Stimulated activated naive CD8-positive, alpha-beta T cell treated with anti-CD3 and anti-CD28 coated beads, Interleukin-15, amount 100 ng/mL, for 72 hours (primary cell): Measurements from ENCODE around the gene NR2F6.

Source experiments
- ATAC-seq: fragments of 150-1000 bp; cut with Tn5 transposase; 2 replicates; pipeline ENCODE4 v1.10.0; 2021; ENCODE audit warnings: mild to moderate bottlenecking, moderate library complexity
- DNase-seq, 2 donors: peaks; one replicate each; pipeline ENCODE4 v3.0.0; 2021 to 2022
- H3K27ac Mint-ChIP-seq, 2 donors: one replicate each; pipeline ENCODE4 v1.8.0; 2022; ENCODE audit warnings: mild to moderate bottlenecking in 2 of 2, mixed read lengths in 2 of 2, moderate library complexity in 2 of 2
- H3K27me3 Mint-ChIP-seq: one replicate; pipeline ENCODE4 v1.8.0; 2022; ENCODE audit warnings: mixed read lengths
- H3K4me1 Mint-ChIP-seq: one replicate; pipeline ENCODE4 v1.8.0; 2022; ENCODE audit warnings: mild to moderate bottlenecking, mixed read lengths
- H3K4me3 Mint-ChIP-seq, 2 donors: one replicate each; pipeline ENCODE4 v1.8.0; 2022; ENCODE audit warnings: mild to moderate bottlenecking in 2 of 2, mixed read lengths in 2 of 2, moderate library complexity in 1 of 2
- H3K9me3 Mint-ChIP-seq, 2 donors: one replicate each; pipeline ENCODE4 v1.8.0; 2022; ENCODE audit warnings: mixed read lengths in 2 of 2

Gene NR2F6

DNA sequence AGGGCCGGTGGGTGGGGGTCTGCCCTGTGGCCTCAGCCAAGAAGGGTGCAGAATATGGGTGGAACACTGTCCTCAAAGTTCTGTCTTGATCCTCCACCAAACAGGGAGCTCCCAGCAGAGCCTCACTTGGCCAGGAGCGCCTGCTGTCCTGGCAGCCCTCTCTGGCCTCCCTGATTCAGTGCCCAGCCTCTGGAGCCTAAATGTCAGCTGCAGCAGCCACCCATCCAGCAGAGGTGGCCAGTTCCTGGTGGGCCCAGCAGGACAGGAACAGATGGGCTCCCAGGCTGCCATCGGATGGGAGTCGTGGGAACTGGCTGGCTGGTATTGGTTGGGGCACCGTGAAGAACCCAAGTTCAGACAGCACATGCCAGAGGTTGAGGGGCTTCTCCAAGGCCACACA lies 32.4 kb downstream of the NR2F6 start:
- DNase-seq, result no peak
- no peak overlapping the region for H3K27ac Mint-ChIP-seq
- ATAC-seq, result no peak

DNA sequence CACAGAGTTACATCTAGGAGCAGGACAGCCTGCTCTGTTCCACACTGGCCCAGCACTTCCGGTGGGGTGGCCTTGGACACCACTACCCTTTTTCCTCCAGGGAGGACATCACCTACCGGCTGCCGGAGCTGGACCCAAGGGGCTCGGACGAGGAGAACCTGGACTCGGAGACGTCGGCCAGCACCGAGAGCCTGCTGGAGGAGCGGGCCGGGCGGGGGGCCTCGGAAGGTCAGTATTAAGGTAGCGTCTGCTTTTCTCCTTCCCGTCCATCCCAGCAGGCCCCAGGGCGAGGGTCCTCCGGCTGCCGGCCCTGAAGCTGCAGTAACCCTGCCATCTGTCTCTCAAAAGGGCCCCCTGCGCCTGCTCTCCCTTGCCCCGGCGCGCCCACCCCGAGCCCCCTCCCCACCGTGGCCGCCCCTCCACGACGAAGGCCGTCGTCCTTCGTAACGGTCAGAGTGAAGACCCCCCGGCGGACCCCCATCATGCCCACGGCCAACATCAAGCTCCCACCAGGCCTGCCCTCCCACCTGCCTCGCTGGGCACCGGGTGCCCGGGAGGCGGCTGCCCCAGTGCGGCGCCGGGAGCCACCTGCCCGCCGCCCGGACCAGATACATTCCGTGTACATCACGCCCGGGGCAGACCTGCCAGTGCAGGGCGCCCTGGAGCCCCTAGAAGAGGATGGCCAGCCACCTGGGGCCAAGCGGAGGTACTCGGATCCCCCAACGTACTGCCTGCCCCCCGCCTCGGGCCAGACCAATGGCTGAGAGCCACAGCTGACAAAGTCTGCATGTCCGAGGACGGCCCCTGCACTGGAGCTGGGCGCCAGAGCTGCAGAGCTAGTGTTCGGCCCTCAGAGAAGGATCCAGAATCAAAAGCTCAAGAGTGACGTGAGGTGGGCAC lies 33.9 kb downstream of the NR2F6 start:
- H3K4me3 Mint-ChIP-seq, result no peak overlapping the region
- H3K4me1 Mint-ChIP-seq, result peaks cover 45% of the 10 kb centered on the region
- no peak for ATAC-seq

More for the DNA sequence above, 32.4 kb downstream of the NR2F6 start:
- Mint-ChIP-seq H3K4me1 (peaks cover 46% of the 10 kb centered on the region), H3K4me3 (no peak overlapping the region), H3K27me3 (no peaks in the 10 kb centered on the region), H3K9me3 (no peaks in the 10 kb centered on the region)

DNA sequence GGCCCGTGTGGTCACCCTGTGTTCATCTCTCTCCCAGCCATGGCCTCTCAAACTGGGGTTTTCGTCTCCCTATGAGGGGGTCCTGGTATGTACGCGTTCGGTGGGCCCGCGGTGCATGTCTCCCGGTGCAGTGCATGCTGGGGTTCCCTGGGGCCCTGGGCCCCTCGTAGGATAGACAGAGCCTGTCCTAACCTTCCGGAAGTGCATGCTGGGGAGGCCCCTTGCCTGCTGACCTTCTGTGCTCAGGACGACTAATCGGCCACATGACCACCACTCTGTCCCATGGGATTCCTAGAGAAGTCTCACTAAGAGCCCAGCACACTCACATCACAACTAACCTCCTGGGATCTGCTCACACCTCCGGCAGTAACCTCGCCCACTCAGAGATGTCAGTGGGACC lies 35.4 kb downstream of the NR2F6 start:
- Mint-ChIP-seq H3K4me3 (no peak overlapping the region), H3K27me3 (no peaks in the 10 kb centered on the region), H3K27ac (peak overlapping the region in 1 of 2 donors; percentile 86)

More for the DNA sequence above, 33.9 kb downstream of the NR2F6 start:
- no peak for DNase-seq
- Mint-ChIP-seq H3K27me3 (no peaks in the 10 kb centered on the region), H3K27ac (peak overlapping the region in 1 of 2 donors; percentile 40), H3K9me3 (no peaks in the 10 kb centered on the region)

DNA sequence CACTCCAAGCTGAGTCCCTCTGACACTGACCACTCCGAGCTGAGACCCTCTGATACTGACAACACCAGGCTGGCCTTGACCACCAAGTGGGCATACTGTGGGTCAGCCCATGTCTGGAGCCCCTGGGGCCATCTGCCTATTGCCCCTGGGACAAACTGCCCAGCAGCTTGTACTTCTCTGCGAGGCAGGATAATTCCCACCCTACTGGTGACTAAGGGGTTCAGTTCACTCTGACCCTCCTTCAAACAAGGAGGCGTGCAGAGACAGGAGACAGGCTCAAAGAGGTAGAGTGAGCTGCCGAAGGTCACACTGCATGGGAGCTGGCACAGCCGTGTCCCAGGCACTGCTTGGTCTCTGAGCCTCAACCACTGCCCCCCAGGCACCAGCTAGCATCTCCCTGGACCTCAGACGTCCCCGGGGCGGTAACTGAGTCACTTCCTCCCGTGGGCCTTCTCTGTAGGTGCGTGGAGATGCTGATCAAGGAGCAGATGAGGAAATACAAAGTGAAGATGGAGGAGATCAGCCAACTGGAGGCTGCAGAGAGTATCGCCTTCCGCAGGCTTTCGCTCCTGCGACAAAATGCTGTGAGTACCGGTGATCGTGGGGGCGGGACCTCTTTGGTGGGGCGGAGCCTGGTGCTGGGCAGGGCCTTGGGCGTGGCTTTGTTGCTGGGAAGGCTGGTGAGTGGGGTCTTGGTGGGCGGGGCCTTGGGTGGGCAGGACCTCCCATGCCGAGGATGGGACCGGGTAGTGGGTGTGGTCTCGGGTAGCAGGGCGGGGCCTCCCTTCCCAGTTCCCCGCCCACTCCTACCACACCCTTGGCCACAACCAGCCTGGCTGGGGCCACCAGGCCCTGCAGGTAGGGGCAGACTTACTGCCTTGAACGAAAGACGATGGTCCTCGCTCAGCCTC lies 36.3 kb downstream of the NR2F6 start:
- peak in 1 of 2 donors; percentile 40 for DNase-seq
- Mint-ChIP-seq H3K27ac (peak overlapping the region in 1 of 2 donors; percentile 69), H3K27me3 (no peaks in the 10 kb centered on the region), H3K4me1 (peaks cover 21% of the 10 kb centered on the region), H3K9me3 (no peaks in the 10 kb centered on the region), H3K4me3 (no peak overlapping the region)
- peak; percentile 41 for ATAC-seq

More for the DNA sequence above, 35.4 kb downstream of the NR2F6 start:
- ATAC-seq, result no peak
- Mint-ChIP-seq H3K9me3 (no peaks in the 10 kb centered on the region), H3K4me1 (peaks cover 30% of the 10 kb centered on the region)
- DNase-seq, result no peak

DNA sequence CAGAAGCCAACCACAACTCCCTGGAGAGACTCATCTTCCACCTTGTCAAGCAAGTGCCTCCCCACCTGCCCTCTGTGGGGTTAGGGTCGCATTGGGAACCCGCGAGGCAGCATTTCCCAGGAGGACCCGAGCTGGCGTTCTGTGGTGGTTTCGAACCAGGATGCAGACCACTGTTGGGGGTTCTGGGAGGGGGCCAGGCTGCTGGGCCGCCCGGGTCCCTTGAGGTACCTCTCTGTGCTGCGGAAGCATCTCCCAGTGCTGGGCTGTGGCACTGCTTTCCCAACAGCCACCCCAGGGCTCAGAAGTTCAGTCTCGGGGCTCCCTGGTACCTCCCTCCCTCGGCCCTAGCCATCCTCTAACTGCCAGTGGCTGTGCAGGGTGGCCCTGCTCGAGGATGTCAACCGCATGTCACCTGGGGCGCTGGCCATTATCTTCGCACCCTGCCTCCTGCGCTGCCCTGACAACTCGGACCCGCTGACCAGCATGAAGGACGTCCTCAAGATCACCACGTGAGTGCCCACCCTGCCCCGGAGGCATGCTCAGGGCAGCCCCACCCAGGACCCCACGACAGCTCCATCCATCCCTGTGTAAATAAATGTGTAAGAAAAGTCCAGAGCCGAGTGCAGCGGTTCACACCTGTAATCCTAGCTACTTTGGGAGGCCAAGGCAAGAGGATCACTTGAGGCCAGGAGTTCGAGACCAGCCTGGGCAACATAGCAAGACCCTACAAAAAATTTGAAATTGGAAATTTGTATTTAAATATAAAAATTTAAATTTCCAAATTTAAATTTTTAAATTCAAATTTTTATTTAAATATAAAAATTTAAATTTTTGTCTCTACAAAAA lies 38.8 kb downstream of the NR2F6 start:
- H3K27me3 Mint-ChIP-seq, result no peaks in the 10 kb centered on the region
- peak overlapping the region in 1 of 2 donors; percentile 48 for H3K27ac Mint-ChIP-seq
- no peaks in the 10 kb centered on the region for H3K9me3 Mint-ChIP-seq
- H3K4me3 Mint-ChIP-seq, result no peak overlapping the region
- H3K4me1 Mint-ChIP-seq, result peaks cover 18% of the 10 kb centered on the region
- no peak for ATAC-seq
- DNase-seq, result no peak

DNA sequence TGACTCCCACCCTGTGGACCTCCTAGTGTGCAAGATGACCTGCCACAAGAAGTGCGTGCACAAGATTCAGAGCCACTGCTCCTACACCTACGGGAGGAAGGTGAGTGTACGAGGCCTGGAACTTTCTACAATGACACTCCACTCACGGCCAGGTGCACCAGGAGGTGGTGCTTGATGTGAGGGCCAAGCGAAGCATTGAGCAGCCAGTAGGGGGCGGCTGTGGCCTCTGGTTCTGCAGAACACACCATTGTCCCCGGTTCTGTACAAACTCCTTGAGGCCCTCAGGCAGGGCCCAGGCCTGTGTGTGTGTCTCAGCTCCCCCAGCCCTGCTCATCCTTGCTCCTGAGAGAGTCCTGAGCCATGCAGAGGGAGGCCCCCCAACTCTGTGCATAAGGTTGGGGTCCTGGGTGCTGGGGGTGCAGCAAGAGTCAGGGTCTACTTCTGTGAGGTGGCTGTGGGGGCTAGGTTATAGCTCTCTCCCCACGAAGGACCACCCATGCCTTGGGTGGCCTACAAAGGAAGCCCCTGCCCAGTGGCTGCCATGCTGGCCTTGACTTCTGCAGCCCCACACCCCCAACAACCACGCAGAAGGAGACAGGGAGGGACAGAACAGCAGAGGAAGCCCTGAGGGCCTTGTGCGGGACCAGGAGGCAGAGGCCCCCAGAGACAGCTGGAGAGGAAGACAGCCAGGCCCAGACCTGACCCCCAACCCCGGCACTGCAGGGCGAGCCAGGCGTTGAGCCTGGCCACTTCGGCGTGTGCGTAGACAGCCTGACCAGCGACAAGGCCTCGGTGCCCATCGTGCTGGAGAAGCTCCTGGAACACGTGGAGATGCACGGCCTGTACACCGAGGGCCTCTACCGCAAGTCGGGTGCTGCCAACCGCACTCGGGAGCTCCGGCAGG lies 40.2 kb downstream of the NR2F6 start:
- peaks cover 18% of the 10 kb centered on the region for H3K4me1 Mint-ChIP-seq
- DNase-seq (peak; percentile 35 to 50), ATAC-seq (peak; percentile 77)
- H3K9me3 Mint-ChIP-seq, result no peaks in the 10 kb centered on the region
- H3K27me3 Mint-ChIP-seq, result no peaks in the 10 kb centered on the region
- H3K4me3 Mint-ChIP-seq, result no peak overlapping the region
- H3K27ac Mint-ChIP-seq, result no peak overlapping the region

DNA sequence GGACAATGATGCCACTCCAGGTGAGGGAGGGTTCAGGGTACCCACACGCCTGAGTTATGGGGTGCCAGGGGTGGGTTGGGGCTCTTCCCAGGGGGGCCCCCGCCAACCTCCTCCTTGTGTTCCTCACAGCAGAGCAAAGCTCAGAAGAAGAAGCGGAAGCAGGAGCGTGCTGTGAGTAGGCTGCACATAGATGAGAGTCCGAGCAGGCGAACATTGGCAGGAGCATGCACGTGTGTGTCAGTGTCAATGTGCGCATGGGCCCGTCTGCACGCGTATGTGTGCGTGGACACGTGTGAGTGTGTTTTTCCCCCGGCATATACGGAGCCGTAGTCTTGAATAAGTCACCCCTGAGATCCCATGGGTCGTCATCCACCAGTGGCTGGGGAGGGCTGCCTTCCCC lies 43.0 kb downstream of the NR2F6 start:
- no peak overlapping the region for H3K27ac Mint-ChIP-seq
- no peaks in the 10 kb centered on the region for H3K9me3 Mint-ChIP-seq
- no peaks in the 10 kb centered on the region for H3K4me1 Mint-ChIP-seq
- no peaks in the 10 kb centered on the region for H3K27me3 Mint-ChIP-seq
- ATAC-seq (no peak), DNase-seq (no peak)
- no peak overlapping the region for H3K4me3 Mint-ChIP-seq

DNA sequence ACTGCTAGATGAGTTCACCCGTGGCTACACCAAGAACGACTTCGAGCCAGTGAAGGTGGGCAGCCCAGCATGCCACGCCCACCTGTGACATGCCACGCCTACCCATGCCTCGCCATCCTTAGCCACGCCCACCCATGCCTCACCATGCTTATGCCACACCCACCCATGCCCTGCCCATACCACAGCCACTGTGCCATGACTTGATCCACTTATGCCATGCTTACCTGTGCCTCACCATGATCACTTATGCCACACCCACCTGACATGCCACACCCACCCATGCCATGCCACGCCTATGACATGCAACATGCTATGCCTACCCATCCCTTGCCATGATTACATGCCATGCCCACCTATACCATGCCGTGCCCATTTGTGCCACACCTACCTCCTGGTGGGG lies 43.5 kb downstream of the NR2F6 start:
- H3K4me3 Mint-ChIP-seq, result no peak overlapping the region
- H3K9me3 Mint-ChIP-seq, result no peaks in the 10 kb centered on the region
- no peak for ATAC-seq
- no peak for DNase-seq
- no peaks in the 10 kb centered on the region for H3K27me3 Mint-ChIP-seq
- H3K27ac Mint-ChIP-seq, result no peak overlapping the region
- H3K4me1 Mint-ChIP-seq, result no peaks in the 10 kb centered on the region

DNA sequence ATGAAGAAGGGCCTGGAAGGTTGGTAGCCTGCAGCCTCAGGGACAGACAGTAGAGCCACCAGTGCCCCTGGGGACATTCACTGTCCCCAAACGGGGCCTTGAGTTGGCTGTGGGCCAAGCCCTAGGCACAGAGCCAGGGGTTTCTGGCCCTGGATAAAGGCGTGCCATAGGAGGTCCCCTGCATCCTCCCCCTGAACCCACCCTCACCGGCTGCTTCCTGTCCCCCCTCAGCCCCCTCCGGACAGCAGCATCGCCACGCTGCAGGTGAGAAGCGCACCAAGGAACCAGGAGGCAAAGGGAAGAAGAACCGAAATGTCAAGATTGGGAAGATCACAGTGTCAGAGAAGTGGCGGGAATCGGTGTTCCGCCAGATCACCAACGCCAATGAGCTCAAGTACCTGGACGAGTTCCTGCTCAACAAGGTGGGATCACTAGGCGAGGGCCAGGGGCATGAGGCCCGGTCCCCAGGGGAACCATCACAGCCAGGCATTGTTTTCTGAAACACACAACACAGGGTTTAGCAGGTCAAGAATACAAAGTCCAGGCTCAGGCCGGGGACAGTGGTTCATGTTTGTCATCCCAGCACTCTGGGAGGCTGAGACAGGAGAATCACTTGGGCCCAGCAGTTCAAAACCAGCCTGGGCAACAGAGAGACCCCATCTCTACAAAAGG lies 45.2 kb downstream of the NR2F6 start:
- Mint-ChIP-seq H3K27ac (no peak overlapping the region), H3K4me3 (no peak overlapping the region)

DNA sequence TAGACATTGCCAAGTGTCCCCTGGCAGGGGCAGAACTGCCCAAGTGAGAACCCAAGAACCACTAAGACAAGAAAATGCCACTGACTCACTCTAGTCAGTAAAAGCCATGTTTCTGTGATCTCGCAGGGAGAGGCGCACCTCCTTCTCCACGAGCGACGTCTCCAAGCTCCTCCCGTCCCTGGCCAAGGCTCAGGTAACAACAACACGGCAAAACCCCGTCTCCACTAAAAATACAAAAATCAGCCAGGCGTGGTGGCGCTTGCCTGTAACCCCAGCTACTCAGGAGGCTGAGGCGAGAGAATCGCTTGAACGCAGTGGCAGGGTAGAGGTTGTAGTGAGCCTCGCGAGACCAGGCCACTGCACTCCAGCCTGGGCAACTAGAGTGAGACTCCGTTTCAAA lies 48.1 kb downstream of the NR2F6 start:
- H3K27ac Mint-ChIP-seq, result peak overlapping the region in 1 of 2 donors; percentile 64
- DNase-seq (no peak), ATAC-seq (no peak)
- no peak overlapping the region for H3K4me3 Mint-ChIP-seq
- H3K27me3 Mint-ChIP-seq, result no peaks in the 10 kb centered on the region
- H3K4me1 Mint-ChIP-seq, result no peaks in the 10 kb centered on the region
- H3K9me3 Mint-ChIP-seq, result no peaks in the 10 kb centered on the region

More for the DNA sequence above, 45.2 kb downstream of the NR2F6 start:
- Mint-ChIP-seq H3K9me3 (no peaks in the 10 kb centered on the region), H3K4me1 (no peaks in the 10 kb centered on the region), H3K27me3 (no peaks in the 10 kb centered on the region)
- no peak for ATAC-seq
- no peak for DNase-seq

DNA sequence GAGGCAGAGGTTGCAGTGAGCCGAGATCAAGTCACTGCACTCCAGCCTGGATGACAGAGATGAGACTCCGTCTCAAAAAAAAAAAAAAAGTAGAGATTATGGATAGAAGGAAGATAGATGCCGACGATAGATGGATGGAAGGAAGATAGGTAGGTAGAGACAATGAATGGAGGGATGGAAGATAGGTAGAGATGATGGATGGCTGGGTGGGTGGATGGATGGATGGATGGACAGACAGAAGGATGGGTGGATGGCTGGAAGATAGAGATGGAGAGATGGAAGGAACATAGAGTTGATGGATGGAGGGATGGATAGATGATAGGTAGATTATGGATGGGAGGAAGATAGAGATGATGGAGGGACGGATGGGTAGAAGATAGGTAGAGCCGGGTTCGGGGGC lies 49.1 kb downstream of the NR2F6 start:
- Mint-ChIP-seq H3K4me3 (no peak overlapping the region), H3K9me3 (no peaks in the 10 kb centered on the region), H3K4me1 (no peaks in the 10 kb centered on the region), H3K27me3 (no peaks in the 10 kb centered on the region), H3K27ac (no peak overlapping the region)
- DNase-seq, result no peak
- no peak for ATAC-seq

DNA sequence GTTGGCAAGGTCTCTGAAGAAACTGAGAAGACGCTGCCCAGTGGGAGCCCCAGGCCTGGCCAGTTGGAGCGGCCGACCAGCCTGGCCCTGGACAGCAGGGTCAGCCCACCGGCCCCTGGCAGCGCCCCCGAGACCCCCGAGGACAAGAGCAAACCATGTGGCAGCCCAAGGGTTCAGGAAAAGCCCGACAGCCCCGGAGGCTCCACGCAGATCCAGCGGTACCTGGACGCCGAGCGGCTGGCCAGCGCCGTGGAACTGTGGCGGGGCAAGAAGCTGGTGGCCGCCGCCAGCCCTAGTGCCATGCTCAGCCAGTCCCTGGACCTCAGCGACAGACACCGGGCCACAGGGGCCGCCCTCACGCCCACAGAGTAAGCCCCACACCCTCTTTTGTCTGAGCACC lies 50.6 kb downstream of the NR2F6 start:
- Mint-ChIP-seq H3K27ac (peak overlapping the region in 1 of 2 donors; percentile 69), H3K4me3 (no peak overlapping the region), H3K27me3 (no peaks in the 10 kb centered on the region), H3K9me3 (no peaks in the 10 kb centered on the region), H3K4me1 (no peaks in the 10 kb centered on the region)
- ATAC-seq (no peak), DNase-seq (no peak)

DNA sequence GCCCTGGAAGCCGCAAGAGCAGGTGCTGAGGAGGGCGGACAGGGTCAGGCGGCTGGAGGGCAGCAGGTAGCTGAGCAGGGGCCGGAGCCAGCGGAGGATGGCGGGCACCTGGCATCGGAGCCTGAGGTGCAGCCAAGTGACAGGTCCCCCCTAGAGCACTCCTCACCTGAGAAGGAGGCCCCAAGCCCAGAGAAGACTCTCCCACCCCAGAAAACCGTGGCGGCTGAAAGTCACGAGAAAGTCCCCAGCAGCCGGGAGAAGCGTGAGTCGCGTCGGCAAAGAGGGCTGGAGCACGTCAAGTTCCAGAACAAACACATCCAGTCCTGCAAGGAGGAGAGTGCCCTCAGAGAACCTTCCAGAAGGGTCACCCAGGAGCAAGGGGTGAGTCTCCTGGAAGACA lies 51.1 kb downstream of the NR2F6 start:
- ATAC-seq (no peak), DNase-seq (no peak)
- H3K4me1 Mint-ChIP-seq, result no peaks in the 10 kb centered on the region
- H3K4me3 Mint-ChIP-seq, result no peak overlapping the region
- no peaks in the 10 kb centered on the region for H3K27me3 Mint-ChIP-seq
- peak overlapping the region in 1 of 2 donors; percentile 51 for H3K27ac Mint-ChIP-seq
- no peaks in the 10 kb centered on the region for H3K9me3 Mint-ChIP-seq

DNA sequence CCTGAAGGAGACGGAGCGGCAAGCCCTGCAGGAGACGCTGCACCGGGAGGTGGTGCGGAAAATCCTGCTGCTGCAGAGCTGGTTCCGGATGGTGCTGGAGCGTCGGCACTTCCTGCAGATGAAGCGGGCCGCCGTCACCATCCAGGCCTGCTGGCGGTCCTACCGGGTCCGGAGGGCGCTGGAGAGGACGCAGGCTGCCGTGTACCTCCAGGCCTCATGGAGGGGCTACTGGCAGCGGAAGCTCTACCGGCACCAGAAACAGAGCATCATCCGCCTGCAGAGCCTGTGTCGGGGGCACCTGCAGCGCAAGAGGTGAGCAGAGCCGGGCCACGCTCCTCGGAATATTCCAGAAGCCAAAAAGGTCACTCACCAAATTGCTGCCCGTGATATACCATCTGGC lies 53.0 kb downstream of the NR2F6 start:
- no peak overlapping the region for H3K4me3 Mint-ChIP-seq
- no peaks in the 10 kb centered on the region for H3K9me3 Mint-ChIP-seq
- DNase-seq (no peak), ATAC-seq (no peak)
- no peaks in the 10 kb centered on the region for H3K4me1 Mint-ChIP-seq
- no peaks in the 10 kb centered on the region for H3K27me3 Mint-ChIP-seq
- no peak overlapping the region for H3K27ac Mint-ChIP-seq
